Gastrocnemius medialis (tissue), 4 donors: ENCODE measurements around the gene PTPRN2.

Experiments used
- CTCF ChIP-seq, 5 experiments: fragments of 450-650 bp in 3 of 5; fragments of 200-600 bp in 2 of 5; sonication (generic) in 2 of 5; IDR thresholded peaks in 4 of 5; conservative IDR thresholded peaks in 1 of 5; 1 replicate in 4 of 5; 2 replicates in 1 of 5; pipeline ENCODE4 v1.5.1; 2016 to 2019; ENCODE audit warnings: antibody characterized with exemption in 5 of 5, mild to moderate bottlenecking in 3 of 5, moderate library complexity in 3 of 5
- POLR2A ChIP-seq, 2 donors: fragments of 450-650 bp; IDR thresholded peaks; one replicate each; pipeline ENCODE4 v1.6.1; 2017; ENCODE audit warnings: antibody characterized with exemption in 2 of 2, mild to moderate bottlenecking in 2 of 2, moderate library complexity in 2 of 2

DNA sequence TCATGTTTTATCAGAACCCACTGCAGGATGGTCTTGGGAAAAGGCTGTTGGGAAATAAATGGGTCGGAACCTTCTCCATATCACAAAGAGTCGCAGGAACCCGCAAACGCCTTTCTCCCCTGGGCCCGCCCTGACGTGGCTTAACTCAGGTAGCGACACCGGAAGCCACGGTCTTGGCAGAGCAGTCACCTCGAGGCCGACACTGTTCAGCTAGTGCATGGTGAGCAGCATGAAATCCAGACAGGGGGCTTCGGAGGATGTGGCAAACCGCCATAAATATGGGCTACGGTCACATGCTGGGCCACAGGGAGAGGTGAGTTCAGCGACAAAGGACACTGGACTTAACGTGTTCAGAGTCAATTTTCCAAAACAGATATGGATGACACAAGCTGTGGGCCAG lies 421.9 kb downstream of the PTPRN2 start:
- no peak for TF ChIP-seq CTCF (IDR thresholded peaks at IDR 0.05 in 4 of 5, conservative IDR thresholded peaks at IDR 0.05 in 1 of 5)
- no peak for TF ChIP-seq POLR2A (IDR thresholded peaks at IDR 0.05)
